ENCODE results near the gene ACOXL. TPM values are rescaled to one million over a fixed set of nuclear protein-coding genes. Genes with fewer than 3 reads are reported as not detected.

The ACOXL gene
- total RNA-seq, 2 experiments from 2014 or later, result not detected

DNA sequence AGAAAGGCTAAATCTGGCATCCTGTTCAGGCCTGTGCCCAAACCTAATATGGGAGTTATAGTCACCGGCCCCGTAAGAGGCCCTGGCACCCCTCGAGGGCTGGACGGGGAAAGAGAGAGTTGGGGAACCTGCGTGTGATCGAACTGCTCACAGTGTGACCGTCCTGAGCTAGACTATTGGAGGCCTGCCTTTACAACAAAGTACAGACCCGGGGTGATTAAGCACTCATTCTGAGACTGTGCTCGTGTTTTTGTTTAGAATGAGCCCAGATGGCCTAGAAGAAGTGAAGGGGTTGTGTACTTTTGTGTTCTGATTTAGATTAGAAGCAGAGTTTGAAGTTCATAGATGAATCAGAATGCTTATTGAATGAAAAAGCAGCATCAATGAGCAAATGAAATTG lies 115.3 kb downstream of the ACOXL start:
- H3K36me3 Mint-ChIP-seq (ENCODE audit: low read depth), result no peaks in the 10 kb centered on the region
- ATAC-seq (ENCODE audit: poor library complexity) (no peak), DNase-seq (no peak)
- intact Hi-C loops (cut with DNase I, micrococcal nuclease), result no loop called here
- H3K27ac ChIP-seq (ENCODE audit: low read depth in 1 of 2, low read length in 2 of 2), result peak overlapping the region in 1 of 2 donors; percentile 15
- ChIA-PET POLR2A (interaction anchor here (1.0 to 1.1 kb wide), 2 partner anchors 11 to 273 kb away, joined by 3 to 5 read pairs; partner anchors contain the start of gene BCL2L11), CTCF (interaction anchor here (1.0 kb wide), 1 partner anchor 11 kb away, joined by 6 read pairs; no protein-coding TSS in a partner anchor)
- no peak overlapping the region for H3K4me3 Mint-ChIP-seq
- no peaks in the 10 kb centered on the region for H3K36me3 ChIP-seq (ENCODE audit: insufficient read depth, low read length)
- H3K27me3 ChIP-seq (ENCODE audit: control insufficient read depth in 1 of 2, insufficient read depth in 2 of 2, low read length in 2 of 2), result no peaks in the 10 kb centered on the region
- H3K27me3 Mint-ChIP-seq, result no peaks in the 10 kb centered on the region
- H3K9me3 Mint-ChIP-seq, result no peaks in the 10 kb centered on the region
- H3K4me1 ChIP-seq (ENCODE audit: insufficient read depth, low read length), result peaks cover 33% of the 10 kb centered on the region
- no peak for TF ChIP-seq CTCF (IDR thresholded peaks at IDR 0.05)
- H3K27ac Mint-ChIP-seq, result peak overlapping the region; percentile 67
- H3K4me1 Mint-ChIP-seq (ENCODE audit: low read depth), result peaks cover 55% of the 10 kb centered on the region
- no peak overlapping the region for H3K4me3 ChIP-seq (ENCODE audit: low read length)
- H3K9me3 ChIP-seq (ENCODE audit: control insufficient read depth in 1 of 2, insufficient read depth in 1 of 2, low read length in 2 of 2), result no peaks in the 10 kb centered on the region

DNA sequence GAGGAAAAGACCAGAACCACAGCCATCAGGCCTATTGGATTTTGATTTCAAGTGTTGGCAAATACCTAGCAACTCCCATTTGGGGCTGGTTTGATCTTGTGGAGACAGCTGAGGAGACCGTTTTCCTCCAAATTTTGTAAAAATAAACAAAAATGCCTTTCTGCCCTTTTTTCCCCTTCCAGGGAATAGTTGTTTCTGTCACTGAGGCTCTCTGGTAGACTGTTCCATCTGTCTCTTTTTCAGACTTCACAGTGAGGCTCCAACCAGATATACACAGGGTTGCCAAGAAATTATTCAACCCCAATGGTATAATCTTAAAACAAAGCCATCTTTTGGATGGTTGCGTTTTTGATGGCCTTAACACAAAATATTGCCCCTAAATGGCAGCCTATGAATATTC lies 115.7 kb downstream of the ACOXL start:
- no peak for TF ChIP-seq CTCF (IDR thresholded peaks at IDR 0.05)
- intact Hi-C loops (cut with DNase I, micrococcal nuclease), result no loop called here
- Mint-ChIP-seq H3K4me1 (ENCODE audit: low read depth) (peaks cover 59% of the 10 kb centered on the region), H3K9me3 (no peaks in the 10 kb centered on the region), H3K27me3 (no peaks in the 10 kb centered on the region), H3K4me3 (no peak overlapping the region), H3K36me3 (ENCODE audit: low read depth) (no peaks in the 10 kb centered on the region), H3K27ac (peak overlapping the region; percentile 67)
- H3K4me3 ChIP-seq (ENCODE audit: low read length), result no peak overlapping the region
- ATAC-seq (ENCODE audit: poor library complexity) (no peak), DNase-seq (no peak)
- no peaks in the 10 kb centered on the region for H3K27me3 ChIP-seq (ENCODE audit: control insufficient read depth in 1 of 2, insufficient read depth in 2 of 2, low read length in 2 of 2)
- POLR2A ChIA-PET, result interaction anchor here (1.0 kb wide), 1 partner anchor 10 kb away, joined by 5 read pairs; no protein-coding TSS in a partner anchor
- peaks cover 37% of the 10 kb centered on the region for H3K4me1 ChIP-seq (ENCODE audit: insufficient read depth, low read length)
- no peaks in the 10 kb centered on the region for H3K36me3 ChIP-seq (ENCODE audit: insufficient read depth, low read length)
- CTCF ChIA-PET, result no interaction called here
- H3K27ac ChIP-seq (ENCODE audit: low read depth in 1 of 2, low read length in 2 of 2), result no peak overlapping the region
- H3K9me3 ChIP-seq (ENCODE audit: control insufficient read depth in 1 of 2, insufficient read depth in 1 of 2, low read length in 2 of 2), result no peaks in the 10 kb centered on the region

GRCh38 chr2:110848519-110849030 lies 116.2 kb downstream of the ACOXL start:
- no peak for TF ChIP-seq CTCF (IDR thresholded peaks at IDR 0.05)
- DNase-seq (no peak), ATAC-seq (ENCODE audit: poor library complexity) (no peak)
- Mint-ChIP-seq H3K9me3 (no peaks in the 10 kb centered on the region), H3K27me3 (no peaks in the 10 kb centered on the region), H3K27ac (no peak overlapping the region), H3K4me1 (ENCODE audit: low read depth) (peaks cover 60% of the 10 kb centered on the region), H3K4me3 (no peak overlapping the region), H3K36me3 (ENCODE audit: low read depth) (no peaks in the 10 kb centered on the region)
- intact Hi-C loops (cut with DNase I, micrococcal nuclease), result no loop called here
- CTCF ChIA-PET, result no interaction called here
- no peaks in the 10 kb centered on the region for H3K36me3 ChIP-seq (ENCODE audit: insufficient read depth, low read length)
- H3K27me3 ChIP-seq (ENCODE audit: control insufficient read depth in 1 of 2, insufficient read depth in 2 of 2, low read length in 2 of 2), result no peaks in the 10 kb centered on the region
- H3K4me1 ChIP-seq (ENCODE audit: insufficient read depth, low read length), result peaks cover 42% of the 10 kb centered on the region
- no peak overlapping the region for H3K4me3 ChIP-seq (ENCODE audit: low read length)
- H3K27ac ChIP-seq (ENCODE audit: low read depth in 1 of 2, low read length in 2 of 2), result no peak overlapping the region
- POLR2A ChIA-PET, result no interaction called here
- H3K9me3 ChIP-seq (ENCODE audit: control insufficient read depth in 1 of 2, insufficient read depth in 1 of 2, low read length in 2 of 2), result no peaks in the 10 kb centered on the region

All from CD4-positive, alpha-beta T cell (primary cell).